ENCODE data around the gene PACRG.

- no peak for TF ChIP-seq CTCF (IDR thresholded peaks at IDR 0.05)
- TF ChIP-seq POLR2A (IDR thresholded peaks at IDR 0.05): no peak
Measured at GRCh38 chr6:163306000-163306399, 578.2 kb downstream of the PACRG start.
